Superior temporal gyrus (tissue), 1 donor: ENCODE measurements around the gene PPIL1.
A peak's percentile ranks its signal among the peaks of the same experiment; 100 is the strongest.
"Not testable (repeated sequence)": the region's sequence is repeated elsewhere in the genome, so short reads cannot be mapped to it uniquely, and the experiment has no call there.

Source experiments
- DNase-seq: peaks from one replicate; pipeline ENCODE4 v3.0.0-alpha.2; 2016; ENCODE audit errors: extremely low spot score

PPIL1 gene

GRCh38 chr6:36874443-36875249, at the start of gene PPIL1:
TSS of gene PPIL1 (minus strand) at chr6:36874803. CDS start at chr6:36874772, 31 bp downstream.
- DNase-seq, result peak; percentile 93

GRCh38 chr6:36924131-36924530, 49.5 kb upstream of the PPIL1 start:
- no peak for DNase-seq

GRCh38 chr6:36920546-36920945, 45.9 kb upstream of the PPIL1 start:
- no peak for DNase-seq

- no peak for DNase-seq
Measured at GRCh38 chr6:36920049-36920448, 45.4 kb upstream of the PPIL1 start.

- no peak for DNase-seq
Measured at GRCh38 chr6:36917541-36918193, 43.1 kb upstream of the PPIL1 start.

GRCh38 chr6:36916126-36916525, 41.5 kb upstream of the PPIL1 start:
- no peak for DNase-seq

- no peak for DNase-seq
Measured at GRCh38 chr6:36915599-36915998, 41.0 kb upstream of the PPIL1 start.

GRCh38 chr6:36914227-36914794, 39.7 kb upstream of the PPIL1 start:
- no peak for DNase-seq

- DNase-seq, result no peak
Measured at GRCh38 chr6:36913082-36913481, 38.5 kb upstream of the PPIL1 start.

- no peak for DNase-seq
Measured at GRCh38 chr6:36912586-36912985, 38.0 kb upstream of the PPIL1 start.

GRCh38 chr6:36912030-36912454, 37.4 kb upstream of the PPIL1 start:
- no peak for DNase-seq

GRCh38 chr6:36908747-36909146, 34.1 kb upstream of the PPIL1 start:
- DNase-seq, result no peak

GRCh38 chr6:36907781-36908180, 33.2 kb upstream of the PPIL1 start:
- peak; percentile 64 for DNase-seq

- DNase-seq, result peak; percentile 72
Measured at GRCh38 chr6:36906539-36907325, 32.1 kb upstream of the PPIL1 start.

- no peak for DNase-seq
Measured at GRCh38 chr6:36904851-36905393, 30.3 kb upstream of the PPIL1 start.

GRCh38 chr6:36904114-36904513, 29.5 kb upstream of the PPIL1 start:
- no peak for DNase-seq

- no peak for DNase-seq
Measured at GRCh38 chr6:36897609-36898008, 23.0 kb upstream of the PPIL1 start.

- no peak for DNase-seq
Measured at GRCh38 chr6:36893976-36894932, 19.7 kb upstream of the PPIL1 start.

GRCh38 chr6:36891153-36891552, 16.6 kb upstream of the PPIL1 start:
- not testable (repeated sequence) for DNase-seq

- no peak for DNase-seq
Measured at GRCh38 chr6:36890112-36890663, 15.6 kb upstream of the PPIL1 start.
